GM18858 (cell line): ENCODE results near the gene SHD.
A peak's percentile ranks its signal among the peaks of the same experiment; 100 is the strongest.
"Not testable (repeated sequence)": the region's sequence is repeated elsewhere in the genome, so short reads cannot be mapped to it uniquely, and the experiment has no call there.

Source experiments
- ATAC-seq: cut with Tn5 transposase; IDR thresholded peaks from one replicate; pipeline ENCODE4 v1.9.1; 2021; ENCODE audit not compliant: unreplicated experiment

SHD gene

GRCh38 chr19:4326215-4326836 lies 47.3 kb downstream of the SHD start:
- ATAC-seq: no peak

- ATAC-seq: no peak
These were observed 47.8 kb downstream of the SHD start for GRCh38 chr19:4326837-4327251.

- no peak for ATAC-seq
These were observed 48.3 kb downstream of the SHD start for GRCh38 chr19:4327252-4327876.

GRCh38 chr19:4327877-4328242 lies 48.8 kb downstream of the SHD start:
- ATAC-seq: peak; percentile 4

- ATAC-seq: peak; percentile 46
These were observed 49.4 kb downstream of the SHD start for GRCh38 chr19:4328243-4328990.

GRCh38 chr19:4328991-4329681 lies 50.1 kb downstream of the SHD start:
- ATAC-seq: not testable (repeated sequence)

- ATAC-seq: no peak
These were observed 50.8 kb downstream of the SHD start for GRCh38 chr19:4329858-4330257.

GRCh38 chr19:4334929-4335570 lies 56.0 kb downstream of the SHD start:
- ATAC-seq: no peak

GRCh38 chr19:4337906-4338440 lies 58.9 kb downstream of the SHD start:
- ATAC-seq: no peak

GRCh38 chr19:4338441-4339355 lies 59.6 kb downstream of the SHD start, which contains the start of gene STAP2:
Gene STAP2, minus strand, starts transcription at chr19:4338827. Its CDS starts 74 bp downstream, at chr19:4338753.
- no peak for ATAC-seq
